ENCODE measurements around the gene COX4I1.

Gene COX4I1

GRCh38 chr16:85842848-85843247 is 43.4 kb downstream of the COX4I1 start:
- H3K27me3 ChIP-seq (replicated peaks; ENCODE audit: control insufficient read depth, insufficient read depth, low read length), result no peaks in the 10 kb centered on the region; the same call in none of the 2 replicates
- TF ChIP-seq, protein P1, sequence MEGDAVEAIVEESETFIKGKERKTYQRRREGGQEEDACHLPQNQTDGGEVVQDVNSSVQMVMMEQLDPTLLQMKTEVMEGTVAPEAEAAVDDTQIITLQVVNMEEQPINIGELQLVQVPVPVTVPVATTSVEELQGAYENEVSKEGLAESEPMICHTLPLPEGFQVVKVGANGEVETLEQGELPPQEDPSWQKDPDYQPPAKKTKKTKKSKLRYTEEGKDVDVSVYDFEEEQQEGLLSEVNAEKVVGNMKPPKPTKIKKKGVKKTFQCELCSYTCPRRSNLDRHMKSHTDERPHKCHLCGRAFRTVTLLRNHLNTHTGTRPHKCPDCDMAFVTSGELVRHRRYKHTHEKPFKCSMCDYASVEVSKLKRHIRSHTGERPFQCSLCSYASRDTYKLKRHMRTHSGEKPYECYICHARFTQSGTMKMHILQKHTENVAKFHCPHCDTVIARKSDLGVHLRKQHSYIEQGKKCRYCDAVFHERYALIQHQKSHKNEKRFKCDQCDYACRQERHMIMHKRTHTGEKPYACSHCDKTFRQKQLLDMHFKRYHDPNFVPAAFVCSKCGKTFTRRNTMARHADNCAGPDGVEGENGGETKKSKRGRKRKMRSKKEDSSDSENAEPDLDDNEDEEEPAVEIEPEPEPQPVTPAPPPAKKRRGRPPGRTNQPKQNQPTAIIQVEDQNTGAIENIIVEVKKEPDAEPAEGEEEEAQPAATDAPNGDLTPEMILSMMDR (IDR thresholded peaks at IDR 0.05; ENCODE audit: insufficient read depth, low read length, poor library complexity, severe bottlenecking), result no peak
- DNase-seq (ENCODE audit: extremely low read depth, insufficient read length), result no peak
- H3K36me3 ChIP-seq (ENCODE audit: control insufficient read depth, insufficient read depth, low read length), result no peaks in the 10 kb centered on the region
- no peak overlapping the region for H3K4me3 ChIP-seq (replicated peaks; ENCODE audit: low read depth, low read length)

GRCh38 chr16:85843471-85844168 is 44.1 kb downstream of the COX4I1 start:
- H3K27me3 ChIP-seq (replicated peaks; ENCODE audit: control insufficient read depth, insufficient read depth, low read length), result no peaks in the 10 kb centered on the region; the same call in 1 of the 2 replicates
- H3K4me3 ChIP-seq (replicated peaks; ENCODE audit: low read depth, low read length), result no peak overlapping the region
- TF ChIP-seq, protein P1 (IDR thresholded peaks at IDR 0.05; ENCODE audit: insufficient read depth, low read length, poor library complexity, severe bottlenecking), result no peak

GRCh38 chr16:85844169-85844481 is 44.6 kb downstream of the COX4I1 start:
- TF ChIP-seq, protein P1 (IDR thresholded peaks at IDR 0.05; ENCODE audit: insufficient read depth, low read length, poor library complexity, severe bottlenecking), result no peak
- Histone ChIP-seq H3K4me3 (replicated peaks; ENCODE audit: low read depth, low read length) (no peak overlapping the region), H3K36me3 (ENCODE audit: control insufficient read depth, insufficient read depth, low read length) (no peaks in the 10 kb centered on the region), H3K27me3 (replicated peaks; ENCODE audit: control insufficient read depth, insufficient read depth, low read length) (no peaks in the 10 kb centered on the region; the same call in 1 of the 2 replicates)
- DNase-seq (ENCODE audit: extremely low read depth, insufficient read length), result no peak

More at GRCh38 chr16:85843471-85844168, 44.1 kb downstream of the COX4I1 start:
- no peak for DNase-seq (ENCODE audit: extremely low read depth, insufficient read length)
- H3K36me3 ChIP-seq (ENCODE audit: control insufficient read depth, insufficient read depth, low read length), result no peaks in the 10 kb centered on the region

- TF ChIP-seq, protein P1 (IDR thresholded peaks at IDR 0.05; ENCODE audit: insufficient read depth, low read length, poor library complexity, severe bottlenecking), result no peak
- DNase-seq (ENCODE audit: extremely low read depth, insufficient read length), result no peak
- Histone ChIP-seq H3K36me3 (ENCODE audit: control insufficient read depth, insufficient read depth, low read length) (no peaks in the 10 kb centered on the region), H3K27me3 (replicated peaks; ENCODE audit: control insufficient read depth, insufficient read depth, low read length) (no peaks in the 10 kb centered on the region; the same call in 1 of the 2 replicates), H3K4me3 (replicated peaks; ENCODE audit: low read depth, low read length) (no peak overlapping the region)
Measured at GRCh38 chr16:85844786-85845185, 45.3 kb downstream of the COX4I1 start.

DNA sequence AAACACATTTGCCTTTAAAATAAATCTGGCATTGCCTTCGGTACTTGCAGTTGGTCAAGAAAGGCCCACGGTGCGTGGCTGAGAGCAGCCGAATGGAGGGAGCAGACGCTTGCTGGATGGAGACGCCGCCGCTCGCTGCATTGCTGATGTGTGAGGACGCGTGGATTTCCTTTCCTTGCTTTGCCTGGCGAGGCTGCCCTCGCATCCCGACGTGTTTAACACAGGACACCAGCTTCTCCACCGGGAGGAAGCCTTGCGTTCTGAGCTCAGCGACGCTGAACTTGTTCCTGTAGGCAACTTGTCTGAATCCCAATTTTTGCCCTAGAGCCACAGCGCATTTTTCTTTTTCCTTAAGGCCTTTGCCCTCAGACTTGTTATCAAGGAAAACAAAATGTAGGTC is 45.8 kb downstream of the COX4I1 start:
- Histone ChIP-seq H3K4me3 (replicated peaks; ENCODE audit: low read depth, low read length) (no peak overlapping the region), H3K27me3 (replicated peaks; ENCODE audit: control insufficient read depth, insufficient read depth, low read length) (no peaks in the 10 kb centered on the region; the same call in 1 of the 2 replicates)

More for the DNA sequence above, 45.8 kb downstream of the COX4I1 start:
- no peaks in the 10 kb centered on the region for H3K36me3 ChIP-seq (ENCODE audit: control insufficient read depth, insufficient read depth, low read length)
- no peak for DNase-seq (ENCODE audit: extremely low read depth, insufficient read length)
- TF ChIP-seq, protein P1 (IDR thresholded peaks at IDR 0.05; ENCODE audit: insufficient read depth, low read length, poor library complexity, severe bottlenecking), result no peak
